ACC112 (cell line): ENCODE measurements around the gene CST8.
A peak's percentile ranks its signal among the peaks of the same experiment; 100 is the strongest.

Experiments used
- H2AFZ ChIP-seq: fragments of 200-600 bp; sonication (generic); one replicate; pipeline ENCODE4 v1.6.0; 2017; ENCODE audit warnings: antibody characterized with exemption, low read length; ENCODE audit not compliant: unreplicated experiment
- H3K27ac ChIP-seq: fragments of 200-600 bp; sonication (generic); 2 replicates; pipeline ENCODE4 v1.5.1; 2014; ENCODE audit warnings: low read depth, mild to moderate bottlenecking, antibody characterized with exemption, low read length, moderate library complexity
- H3K27me3 ChIP-seq: fragments of 200-600 bp; sonication (generic); 2 replicates; pipeline ENCODE4 v1.6.1; 2014; ENCODE audit warnings: mild to moderate bottlenecking, antibody characterized with exemption, low read length, moderate library complexity, mixed read lengths; ENCODE audit not compliant: insufficient read depth
- H3K36me3 ChIP-seq: fragments of 200-600 bp; sonication (generic); 2 replicates; pipeline ENCODE4 v1.6.1; 2016; ENCODE audit warnings: mild to moderate bottlenecking, antibody characterized with exemption, low read length, moderate library complexity, mixed read lengths; ENCODE audit not compliant: insufficient read depth
- H3K4me1 ChIP-seq: fragments of 200-600 bp; sonication (generic); one replicate; pipeline ENCODE4 v1.6.1; 2016; ENCODE audit warnings: low read length, mixed read lengths; ENCODE audit not compliant: insufficient read depth, unreplicated experiment, control insufficient read depth
- H3K4me3 ChIP-seq: fragments of 200-600 bp; sonication (generic); 2 replicates; pipeline ENCODE4 v1.5.1; 2014; ENCODE audit warnings: mild to moderate bottlenecking, low read depth, low read length
- H3K79me2 ChIP-seq: fragments of 200-600 bp; sonication (generic); one replicate; pipeline ENCODE4 v1.6.0; 2016; ENCODE audit warnings: low read length; ENCODE audit not compliant: control insufficient read depth, unreplicated experiment, insufficient read depth

The CST8 gene, protein sequence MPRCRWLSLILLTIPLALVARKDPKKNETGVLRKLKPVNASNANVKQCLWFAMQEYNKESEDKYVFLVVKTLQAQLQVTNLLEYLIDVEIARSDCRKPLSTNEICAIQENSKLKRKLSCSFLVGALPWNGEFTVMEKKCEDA

GRCh38 chr20:23490817-23491216 is at the start of gene CST8:
TSS of gene CST8 (plus strand) at chr20:23491117. CDS start at chr20:23491668, 551 bp downstream.
- H3K27ac ChIP-seq, result no peak within 1 kb of the TSS
- H3K4me1 ChIP-seq, result no peaks in the 10 kb centered on the region
- H3K4me3 ChIP-seq, result no peak within 1 kb of the TSS
- peaks cover 17% of the 10 kb centered on the region for H3K27me3 ChIP-seq
- H3K36me3 ChIP-seq, result no peaks in the 10 kb centered on the region
- H3K79me2 ChIP-seq, result no peaks in the 10 kb centered on the region
- H2AFZ ChIP-seq, result no peak within 1 kb of the TSS

DNA sequence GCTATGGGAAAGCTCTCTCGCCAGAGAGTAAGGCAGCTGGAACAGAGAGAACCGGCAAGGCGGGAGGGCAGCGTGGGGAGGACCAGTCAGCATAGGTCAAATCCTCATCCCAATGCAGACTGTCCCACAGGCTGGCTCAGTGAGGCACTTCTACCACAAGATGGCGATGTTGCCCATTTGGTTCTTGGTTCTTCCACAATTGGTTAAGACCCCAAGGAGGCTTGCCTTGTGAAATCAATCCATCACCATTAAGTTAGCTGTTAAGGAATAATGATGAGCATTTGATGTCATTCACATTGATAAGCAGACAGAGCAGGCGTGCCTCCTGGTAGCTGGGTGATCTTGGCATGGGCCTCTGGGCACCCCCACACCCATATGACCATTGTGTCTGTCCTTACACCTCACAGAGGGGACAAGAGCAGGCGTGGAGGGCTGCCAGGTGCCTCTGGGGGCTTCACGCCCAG is 49.0 kb upstream of the CST8 start:
- peaks cover 9% of the 10 kb centered on the region for H3K4me1 ChIP-seq
- H3K27me3 ChIP-seq, result no peaks in the 10 kb centered on the region
- no peaks in the 10 kb centered on the region for H3K36me3 ChIP-seq
- no peak overlapping the region for H3K4me3 ChIP-seq
- no peak overlapping the region for H3K27ac ChIP-seq
- no peak overlapping the region for H2AFZ ChIP-seq
- no peaks in the 10 kb centered on the region for H3K79me2 ChIP-seq

DNA sequence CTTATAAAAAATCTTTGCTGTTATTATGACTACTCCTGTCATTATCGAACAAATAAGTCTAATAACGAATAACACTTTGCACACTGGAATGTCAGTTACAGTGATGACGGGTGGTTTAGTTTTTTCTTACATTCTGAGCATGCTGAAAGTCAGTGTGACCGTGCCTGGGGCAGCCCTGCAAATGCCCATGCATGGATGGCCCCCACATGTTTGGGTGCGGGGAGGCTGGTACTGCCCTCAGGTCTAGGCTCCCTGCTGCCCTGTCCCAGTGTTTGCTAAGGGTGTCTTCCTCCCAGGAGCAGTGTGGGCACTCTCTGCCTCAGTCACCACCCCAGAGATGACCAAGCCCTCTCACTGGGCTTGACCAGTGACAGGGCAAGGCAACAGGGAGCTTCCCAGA is 48.5 kb upstream of the CST8 start:
- Histone ChIP-seq H2AFZ (no peak overlapping the region), H3K79me2 (no peaks in the 10 kb centered on the region), H3K27ac (no peak overlapping the region), H3K27me3 (no peaks in the 10 kb centered on the region), H3K4me1 (peaks cover 9% of the 10 kb centered on the region), H3K4me3 (no peak overlapping the region), H3K36me3 (no peaks in the 10 kb centered on the region)

DNA sequence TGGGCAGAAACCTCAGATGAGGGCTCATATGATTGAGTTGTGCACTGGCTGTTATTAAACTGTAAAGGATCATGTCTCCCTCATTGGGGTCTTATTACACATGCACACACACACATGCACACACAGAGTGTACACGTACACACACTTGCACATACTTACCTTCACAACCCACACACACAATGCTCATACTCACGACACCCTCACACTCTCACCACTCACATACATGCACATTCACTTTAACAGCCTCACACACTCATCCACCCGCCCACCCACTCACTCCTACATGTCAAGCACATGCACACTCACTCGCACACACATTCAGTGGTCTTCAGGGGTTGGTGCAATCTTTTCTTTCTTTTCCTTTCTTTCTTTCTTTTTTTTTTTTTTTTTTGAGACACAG is 46.1 kb upstream of the CST8 start:
- Histone ChIP-seq H3K4me3 (no peak overlapping the region), H3K36me3 (no peaks in the 10 kb centered on the region), H3K27ac (no peak overlapping the region), H3K79me2 (no peaks in the 10 kb centered on the region), H3K27me3 (no peaks in the 10 kb centered on the region), H3K4me1 (peaks cover 9% of the 10 kb centered on the region), H2AFZ (no peak overlapping the region)

DNA sequence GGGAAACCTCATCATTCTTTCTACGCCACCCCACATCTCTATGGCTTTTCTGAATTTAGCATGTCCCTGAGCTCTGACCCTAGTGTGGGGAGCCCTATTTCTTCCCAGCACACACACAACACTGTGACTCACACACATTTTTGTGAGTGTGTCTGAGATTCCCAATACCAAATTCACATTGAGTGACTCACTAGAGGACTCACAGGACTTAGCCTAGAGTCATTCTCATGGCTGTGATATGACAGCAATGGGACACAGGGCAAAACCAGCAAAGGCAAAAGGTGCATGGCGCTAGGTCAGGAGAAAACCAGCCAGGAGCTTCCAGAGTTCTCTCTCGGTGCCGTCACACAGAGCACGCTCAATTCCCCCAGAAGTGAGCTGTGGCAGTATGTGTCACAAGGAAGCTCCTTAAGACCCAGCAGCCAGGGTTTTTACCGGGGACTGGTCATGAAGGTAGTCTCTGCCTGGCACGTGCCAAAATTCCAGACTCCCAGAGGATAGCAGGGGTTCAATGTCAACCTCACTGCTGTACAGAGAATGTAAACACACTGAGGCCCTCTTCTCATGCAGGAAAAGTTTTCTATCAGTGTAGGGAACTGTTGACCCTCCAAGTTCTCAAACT is 45.2 kb upstream of the CST8 start:
- Histone ChIP-seq H3K4me1 (peaks cover 9% of the 10 kb centered on the region), H2AFZ (no peak overlapping the region), H3K27ac (peak overlapping the region; percentile 36; the same call in 1 of the 2 replicates), H3K79me2 (no peaks in the 10 kb centered on the region), H3K27me3 (no peaks in the 10 kb centered on the region), H3K4me3 (no peak overlapping the region), H3K36me3 (no peaks in the 10 kb centered on the region)

DNA sequence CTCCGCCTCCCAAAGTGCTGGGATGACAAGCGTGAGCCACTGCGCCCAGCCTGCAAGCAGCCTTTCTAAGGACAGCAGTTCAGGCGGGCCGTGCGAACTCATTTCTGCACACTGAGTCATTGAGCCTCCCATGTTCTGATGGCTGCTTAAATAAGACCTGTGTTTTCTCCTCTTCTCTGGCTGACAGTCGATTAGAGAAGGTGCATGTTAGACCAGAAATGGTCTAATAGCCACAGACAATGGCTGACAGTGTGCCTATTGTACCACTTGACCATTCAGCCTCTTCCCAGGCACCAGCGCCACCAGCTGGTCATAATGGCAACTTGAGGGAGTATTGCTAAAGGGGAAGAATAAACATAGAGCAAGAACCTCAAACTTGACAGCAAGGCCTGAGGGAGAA is 44.4 kb upstream of the CST8 start:
- H2AFZ ChIP-seq, result no peak overlapping the region
- peaks cover 8% of the 10 kb centered on the region; the same call in 1 of the 2 replicates for H3K27me3 ChIP-seq
- H3K79me2 ChIP-seq, result no peaks in the 10 kb centered on the region
- H3K36me3 ChIP-seq, result no peaks in the 10 kb centered on the region
- no peak overlapping the region for H3K4me3 ChIP-seq
- peaks cover 9% of the 10 kb centered on the region for H3K4me1 ChIP-seq
- H3K27ac ChIP-seq, result no peak overlapping the region

DNA sequence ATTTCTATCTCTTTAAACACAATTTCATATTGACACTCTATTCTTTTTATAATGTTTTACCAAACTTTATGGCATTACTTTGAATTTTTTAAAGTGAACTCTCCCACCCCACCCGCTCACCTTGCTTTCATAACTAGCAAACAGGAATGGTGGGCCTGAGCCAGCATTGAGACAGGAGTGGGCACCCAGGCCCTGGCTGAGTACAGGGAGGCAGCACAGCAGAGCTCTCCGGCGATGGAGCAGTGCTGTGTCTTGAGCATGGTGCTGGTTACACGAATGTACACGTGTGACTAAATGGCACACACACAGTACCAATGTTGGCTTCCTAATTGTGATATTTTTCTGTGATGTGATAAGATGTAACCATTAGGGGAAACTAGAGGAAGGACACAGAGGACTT is 42.8 kb upstream of the CST8 start:
- H3K79me2 ChIP-seq, result no peaks in the 10 kb centered on the region
- H3K4me1 ChIP-seq, result peaks cover 9% of the 10 kb centered on the region
- no peak overlapping the region for H3K27ac ChIP-seq
- H3K27me3 ChIP-seq, result peaks cover 19% of the 10 kb centered on the region; the same call in 1 of the 2 replicates
- no peak overlapping the region for H2AFZ ChIP-seq
- H3K4me3 ChIP-seq, result no peak overlapping the region
- H3K36me3 ChIP-seq, result no peaks in the 10 kb centered on the region

- H3K4me1 ChIP-seq, result peaks cover 9% of the 10 kb centered on the region
- no peak overlapping the region for H3K27ac ChIP-seq
These were observed 41.5 kb upstream of the CST8 start for GRCh38 chr20:23449421-23449820.

GRCh38 chr20:23450877-23451276 is 40.0 kb upstream of the CST8 start:
- H3K36me3 ChIP-seq, result no peaks in the 10 kb centered on the region
- H3K27me3 ChIP-seq, result peaks cover 20% of the 10 kb centered on the region; the same call in 1 of the 2 replicates
- H3K27ac ChIP-seq, result no peak overlapping the region
- no peak overlapping the region for H3K4me3 ChIP-seq
- no peaks in the 10 kb centered on the region for H3K79me2 ChIP-seq
- H2AFZ ChIP-seq, result no peak overlapping the region
- peaks cover 2% of the 10 kb centered on the region for H3K4me1 ChIP-seq

More at GRCh38 chr20:23449421-23449820, 41.5 kb upstream of the CST8 start:
- no peaks in the 10 kb centered on the region for H3K79me2 ChIP-seq
- peaks cover 19% of the 10 kb centered on the region; the same call in 1 of the 2 replicates for H3K27me3 ChIP-seq
- H2AFZ ChIP-seq, result no peak overlapping the region
- no peaks in the 10 kb centered on the region for H3K36me3 ChIP-seq
- H3K4me3 ChIP-seq, result no peak overlapping the region

GRCh38 chr20:23451956-23452487 is 38.9 kb upstream of the CST8 start:
- H3K27me3 ChIP-seq, result peaks cover 24% of the 10 kb centered on the region; the same call in 1 of the 2 replicates

DNA sequence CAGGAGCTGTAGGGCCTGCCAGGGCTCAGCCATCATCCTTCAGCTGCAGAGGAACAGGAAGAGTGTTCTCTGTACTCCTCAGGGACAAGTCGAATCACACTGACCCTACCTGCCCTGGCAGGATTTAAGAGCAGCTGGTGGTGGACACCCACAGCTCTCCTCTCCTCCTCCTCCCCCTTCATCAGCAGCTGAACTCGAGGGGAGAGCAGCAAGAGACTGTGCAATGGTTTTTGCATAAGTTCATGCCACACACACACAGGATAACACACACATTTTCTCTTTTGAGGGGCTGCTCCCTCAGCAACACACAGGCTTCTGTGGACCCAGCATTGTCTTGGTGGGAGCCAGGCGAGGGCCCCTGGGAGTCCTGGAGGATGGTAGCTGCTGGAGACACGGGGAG is 38.1 kb upstream of the CST8 start, which contains the start of gene CST11:
CST11 (minus strand) TSS at position 101 of the 400 bp plus-strand sequence; CDS start at position 36, 65 bp downstream.
- Histone ChIP-seq H3K27me3 (peaks cover 24% of the 10 kb centered on the region; the same call in 1 of the 2 replicates), H3K27ac (no peak within 1 kb of the TSS), H2AFZ (no peak within 1 kb of the TSS), H3K79me2 (no peaks in the 10 kb centered on the region), H3K4me3 (no peak within 1 kb of the TSS), H3K4me1 (no peaks in the 10 kb centered on the region), H3K36me3 (no peaks in the 10 kb centered on the region)

More at GRCh38 chr20:23451956-23452487, 38.9 kb upstream of the CST8 start:
- no peak overlapping the region for H3K4me3 ChIP-seq
- no peaks in the 10 kb centered on the region for H3K79me2 ChIP-seq
- H3K27ac ChIP-seq, result no peak overlapping the region
- H3K4me1 ChIP-seq, result no peaks in the 10 kb centered on the region
- H2AFZ ChIP-seq, result no peak overlapping the region
- H3K36me3 ChIP-seq, result no peaks in the 10 kb centered on the region
